HEK293 (cell line): ENCODE measurements around the gene SP140L.

ENCODE experiments used
- CTCF ChIA-PET: fragments of 350-600 bp; formaldehyde crosslinking; extraction: SDS; loops from one replicate; lab custom pipeline; 2021; ENCODE audit warnings: antibody characterized with exemption; lab: Yijun Ruan, JAX
- POLR2A ChIA-PET: fragments of 300-600 bp; formaldehyde crosslinking; extraction: SDS; loops from one replicate; lab custom pipeline; 2020; ENCODE audit warnings: antibody characterized with exemption, inconsistent platforms; lab: Yijun Ruan, JAX
- H3K27ac ChIP-seq: fragments of 200-500 bp; sonication (Bioruptor generic); 2 replicates; pipeline ENCODE4 v1.5.1; 2014; ENCODE audit warnings: low read depth, low read length, control low read depth, inconsistent platforms; ENCODE audit errors: extremely low read depth
- H3K36me3 ChIP-seq, 2 experiments: fragments of 200-500 bp in 1 of 2; sonication (Bioruptor generic) in 1 of 2; 1 replicate in 1 of 2; 2 replicates in 1 of 2; pipeline ENCODE4 v1.5.1; 2014 to 2017; ENCODE audit warnings: inconsistent platforms in 2 of 2, low read length in 2 of 2; ENCODE audit not compliant: control insufficient read depth in 2 of 2, insufficient read depth in 1 of 2
- H3K4me1 ChIP-seq: fragments of 200-500 bp; sonication (Bioruptor generic); 2 replicates; pipeline ENCODE4 v1.5.1; 2014; ENCODE audit warnings: mild to moderate bottlenecking, low read length, inconsistent platforms; ENCODE audit not compliant: control insufficient read depth, insufficient read depth
- H3K4me3 ChIP-seq: 2 replicates; pipeline ENCODE4 v1.5.1; 2011; ENCODE audit warnings: low read depth, mild to moderate bottlenecking, control low read depth, low read length, moderate library complexity
- H3K9me3 ChIP-seq: fragments of 200-500 bp; sonication (Bioruptor generic); 2 replicates; pipeline ENCODE4 v1.5.1; 2014; ENCODE audit warnings: low read depth, low read length, inconsistent platforms; ENCODE audit not compliant: control insufficient read depth, insufficient read depth
- KLF7 ChIP-seq: fragments of 450-650 bp; formaldehyde crosslinking; IDR thresholded peaks from 2 replicates; pipeline ENCODE4 v1.5.1; 2016; ENCODE audit warnings: missing biosample characterization, missing genetic modification characterization, borderline replicate concordance
- KLF8 ChIP-seq: fragments of 450-650 bp; formaldehyde crosslinking; IDR thresholded peaks from 2 replicates; pipeline ENCODE4 v1.5.1; 2016; ENCODE audit warnings: missing biosample characterization, missing genetic modification characterization
- OVOL3 ChIP-seq: fragments of 450-650 bp; formaldehyde crosslinking; IDR thresholded peaks from 2 replicates; pipeline ENCODE4 v1.5.1; 2016; ENCODE audit warnings: missing biosample characterization, missing genetic modification characterization
- PRDM1 ChIP-seq: fragments of 450-650 bp; formaldehyde crosslinking; IDR thresholded peaks from 2 replicates; pipeline ENCODE4; 2016; ENCODE audit warnings: missing biosample characterization, missing genetic modification characterization
- REST ChIP-seq: fragments of 450-650 bp; formaldehyde crosslinking; IDR thresholded peaks from 2 replicates; pipeline ENCODE4 v1.5.1; 2016; ENCODE audit warnings: missing biosample characterization, missing genetic modification characterization
- TRIM28 ChIP-seq: IDR thresholded peaks from 2 replicates; pipeline ENCODE4 v1.6.1; 2011; ENCODE audit warnings: low read length, control low read depth, borderline replicate concordance
- ZNF121 ChIP-seq: fragments of 450-650 bp; formaldehyde crosslinking; IDR thresholded peaks from 2 replicates; pipeline ENCODE4 v1.5.1; 2016; ENCODE audit warnings: missing biosample characterization, missing genetic modification characterization
- ZNF133 ChIP-seq: fragments of 450-650 bp; formaldehyde crosslinking; IDR thresholded peaks from 2 replicates; pipeline ENCODE4 v1.5.1; 2016; ENCODE audit warnings: missing biosample characterization, missing genetic modification characterization
- ZNF24 ChIP-seq: fragments of 450-650 bp; formaldehyde crosslinking; IDR thresholded peaks from 2 replicates; pipeline ENCODE4 v1.5.1; 2016; ENCODE audit warnings: missing biosample characterization, missing genetic modification characterization
- ZNF335 ChIP-seq: fragments of 450-650 bp; formaldehyde crosslinking; conservative IDR thresholded peaks from 2 replicates; pipeline ENCODE4 v1.5.1; 2016; ENCODE audit warnings: missing biosample characterization, missing genetic modification characterization
- ZNF362 ChIP-seq: fragments of 450-650 bp; formaldehyde crosslinking; IDR thresholded peaks from 2 replicates; pipeline ENCODE4 v1.5.1; 2016; ENCODE audit warnings: missing biosample characterization, missing genetic modification characterization
- ZNF514 ChIP-seq: fragments of 450-650 bp; formaldehyde crosslinking; IDR thresholded peaks from 2 replicates; pipeline ENCODE4 v1.5.1; 2016; ENCODE audit warnings: missing biosample characterization, missing genetic modification characterization
- ZNF596 ChIP-seq: fragments of 450-650 bp; IDR thresholded peaks from 2 replicates; pipeline ENCODE4 v1.5.0; 2018; ENCODE audit warnings: missing biosample characterization, mild to moderate bottlenecking, missing genetic modification characterization, moderate library complexity
- ZNF623 ChIP-seq: fragments of 450-650 bp; formaldehyde crosslinking; IDR thresholded peaks from 2 replicates; pipeline ENCODE4 v1.5.1; 2016; ENCODE audit warnings: missing biosample characterization, missing genetic modification characterization
- ZNF624 ChIP-seq: fragments of 450-650 bp; formaldehyde crosslinking; IDR thresholded peaks from 2 replicates; pipeline ENCODE4 v1.5.1; 2017; ENCODE audit warnings: missing biosample characterization, missing genetic modification characterization
- ZNF777 ChIP-seq: fragments of 450-650 bp; formaldehyde crosslinking; IDR thresholded peaks from 2 replicates; pipeline ENCODE4 v1.5.1; 2017; ENCODE audit warnings: missing biosample characterization, missing genetic modification characterization, borderline replicate concordance
- ZNF830 ChIP-seq: fragments of 450-650 bp; IDR thresholded peaks from 2 replicates; pipeline ENCODE4 v1.5.0; 2018; ENCODE audit warnings: missing biosample characterization, missing genetic modification characterization, low read depth, mild to moderate bottlenecking, moderate library complexity
- ZSCAN18 ChIP-seq: fragments of 450-650 bp; formaldehyde crosslinking; IDR thresholded peaks from 2 replicates; pipeline ENCODE4 v1.5.1; 2016; ENCODE audit warnings: missing biosample characterization, missing genetic modification characterization
- TF ChIP-seq, protein P1 (sequence below): fragments of 450-650 bp; formaldehyde crosslinking; IDR thresholded peaks from 2 replicates; pipeline ENCODE4 v1.5.1; 2016; ENCODE audit warnings: missing biosample characterization, missing genetic modification characterization

SP140L gene

GRCh38 chr2:230319211-230319862 lies 7.7 kb upstream of the SP140L start:
- no peak overlapping the region for H3K27ac ChIP-seq
- TF ChIP-seq ZSCAN18 (no peak), KLF7 (tag by site-specific recombination) (no peak), OVOL3 (tag by site-specific recombination) (no peak), ZNF623 (tag by site-specific recombination) (no peak), REST (no peak), ZNF335 (no peak), ZNF24 (tag by site-specific recombination) (no peak), ZNF133 (tag by site-specific recombination) (no peak)
- CTCF ChIA-PET, result no interaction called here
- H3K4me3 ChIP-seq, result no peak overlapping the region
- H3K9me3 ChIP-seq, result no peaks in the 10 kb centered on the region
- POLR2A ChIA-PET, result no interaction called here
- no peaks in the 10 kb centered on the region for H3K4me1 ChIP-seq
- no peaks in the 10 kb centered on the region for H3K36me3 ChIP-seq

DNA sequence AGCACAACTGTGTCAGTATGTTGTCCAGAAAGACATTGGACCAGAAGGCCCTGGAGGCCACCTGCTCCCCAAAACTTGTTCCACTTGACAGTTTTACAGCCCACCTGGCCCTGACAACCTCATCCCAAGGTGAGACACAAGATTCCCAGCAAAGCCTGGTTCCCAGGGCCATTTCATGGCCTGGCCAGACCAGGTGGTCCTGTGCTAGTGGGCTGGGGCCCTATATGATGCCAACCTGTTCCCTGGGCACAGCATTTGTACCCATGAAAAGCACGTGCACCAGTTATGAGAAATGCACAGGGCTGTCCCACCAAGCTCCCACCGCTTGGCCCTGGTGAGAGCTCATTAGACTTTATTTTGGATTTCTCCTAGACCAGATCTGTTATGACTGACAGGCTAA lies 6.0 kb upstream of the SP140L start:
- Histone ChIP-seq H3K27ac (no peak overlapping the region), H3K4me3 (no peak overlapping the region), H3K36me3 (no peaks in the 10 kb centered on the region), H3K4me1 (no peaks in the 10 kb centered on the region), H3K9me3 (no peaks in the 10 kb centered on the region)
- CTCF ChIA-PET, result no interaction called here
- POLR2A ChIA-PET, result no interaction called here
- TF ChIP-seq PRDM1 (tag by site-specific recombination), result no peak
- no peak for TF ChIP-seq OVOL3 (tag by site-specific recombination)
- TF ChIP-seq, protein P1, sequence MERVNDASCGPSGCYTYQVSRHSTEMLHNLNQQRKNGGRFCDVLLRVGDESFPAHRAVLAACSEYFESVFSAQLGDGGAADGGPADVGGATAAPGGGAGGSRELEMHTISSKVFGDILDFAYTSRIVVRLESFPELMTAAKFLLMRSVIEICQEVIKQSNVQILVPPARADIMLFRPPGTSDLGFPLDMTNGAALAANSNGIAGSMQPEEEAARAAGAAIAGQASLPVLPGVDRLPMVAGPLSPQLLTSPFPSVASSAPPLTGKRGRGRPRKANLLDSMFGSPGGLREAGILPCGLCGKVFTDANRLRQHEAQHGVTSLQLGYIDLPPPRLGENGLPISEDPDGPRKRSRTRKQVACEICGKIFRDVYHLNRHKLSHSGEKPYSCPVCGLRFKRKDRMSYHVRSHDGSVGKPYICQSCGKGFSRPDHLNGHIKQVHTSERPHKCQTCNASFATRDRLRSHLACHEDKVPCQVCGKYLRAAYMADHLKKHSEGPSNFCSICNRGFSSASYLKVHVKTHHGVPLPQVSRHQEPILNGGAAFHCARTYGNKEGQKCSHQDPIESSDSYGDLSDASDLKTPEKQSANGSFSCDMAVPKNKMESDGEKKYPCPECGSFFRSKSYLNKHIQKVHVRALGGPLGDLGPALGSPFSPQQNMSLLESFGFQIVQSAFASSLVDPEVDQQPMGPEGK (tag by site-specific recombination), result no peak
- TF ChIP-seq ZNF596 (tag by site-specific recombination), result no peak
- no peak for TF ChIP-seq ZNF777
- TF ChIP-seq ZNF121, result no peak
- TF ChIP-seq ZNF362 (tag by site-specific recombination), result no peak
- no peak for TF ChIP-seq ZNF514
- no peak for TF ChIP-seq ZNF830 (tag by site-specific recombination)
- no peak for TF ChIP-seq REST
- no peak for TF ChIP-seq ZNF624
- no peak for TF ChIP-seq ZNF24 (tag by site-specific recombination)
- TF ChIP-seq TRIM28, result no peak
- TF ChIP-seq KLF8 (tag by site-specific recombination), result no peak
